ENCODE data around the gene HOXB4.

The HOXB4 gene

DNA sequence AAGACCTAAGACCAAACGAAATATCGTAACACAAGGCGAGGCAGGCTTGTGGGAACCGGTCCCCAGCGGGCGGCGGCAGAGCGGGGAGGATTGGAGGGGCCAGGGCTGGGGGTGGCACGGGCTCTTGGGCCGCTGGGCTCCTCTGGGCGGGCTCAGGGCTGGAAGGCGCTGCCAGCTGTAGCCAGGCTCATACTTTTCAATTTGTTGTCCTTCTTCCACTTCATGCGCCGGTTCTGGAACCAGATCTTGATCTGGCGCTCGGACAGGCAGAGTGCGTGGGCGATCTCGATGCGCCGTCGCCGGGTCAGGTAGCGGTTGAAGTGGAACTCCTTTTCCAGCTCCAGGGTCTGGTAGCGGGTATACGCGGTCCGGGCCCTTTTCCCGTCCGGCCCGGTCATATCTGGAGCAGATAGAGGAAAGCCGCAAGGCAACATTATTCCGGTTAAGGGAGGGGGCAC, 13.9 kb upstream of the HOXB4 start:
- Histone ChIP-seq H3K4me1 (ENCODE audit: control insufficient read depth in 1 of 2, insufficient read depth in 2 of 2, low read length in 2 of 2) (peaks cover 15 to 42% of the 10 kb centered on the region in 2 donors), H3K27me3 (ENCODE audit: low read depth, low read length) (peaks cover 10% of the 10 kb centered on the region), H3K4me3 (ENCODE audit: low read depth in 1 of 2, low read length in 2 of 2) (peak overlapping the region; percentile 59 to 76), H3K36me3 (ENCODE audit: control insufficient read depth in 1 of 2, insufficient read depth in 2 of 2, low read length in 2 of 2) (no peaks in the 10 kb centered on the region), H3K27ac (ENCODE audit: low read length) (peak overlapping the region; percentile 89), H3K9me3 (ENCODE audit: control insufficient read depth in 1 of 2, low read length in 2 of 2) (no peaks in the 10 kb centered on the region)

- H3K9me3 ChIP-seq (ENCODE audit: control insufficient read depth in 1 of 2, low read length in 2 of 2) = no peaks in the 10 kb centered on the region
- H3K27me3 ChIP-seq (ENCODE audit: low read depth, low read length) = peaks cover 14% of the 10 kb centered on the region
- H3K4me3 ChIP-seq (ENCODE audit: low read depth in 1 of 2, low read length in 2 of 2) = peak overlapping the region; percentile 59 to 79
- H3K36me3 ChIP-seq (ENCODE audit: control insufficient read depth in 1 of 2, insufficient read depth in 2 of 2, low read length in 2 of 2) = no peaks in the 10 kb centered on the region
- H3K4me1 ChIP-seq (ENCODE audit: control insufficient read depth in 1 of 2, insufficient read depth in 2 of 2, low read length in 2 of 2) = peaks cover 15 to 43% of the 10 kb centered on the region in 2 donors
- H3K27ac ChIP-seq (ENCODE audit: low read length) = peak overlapping the region; percentile 89
Observed at GRCh38 chr17:48591255-48592056, 13.3 kb upstream of the HOXB4 start.

DNA sequence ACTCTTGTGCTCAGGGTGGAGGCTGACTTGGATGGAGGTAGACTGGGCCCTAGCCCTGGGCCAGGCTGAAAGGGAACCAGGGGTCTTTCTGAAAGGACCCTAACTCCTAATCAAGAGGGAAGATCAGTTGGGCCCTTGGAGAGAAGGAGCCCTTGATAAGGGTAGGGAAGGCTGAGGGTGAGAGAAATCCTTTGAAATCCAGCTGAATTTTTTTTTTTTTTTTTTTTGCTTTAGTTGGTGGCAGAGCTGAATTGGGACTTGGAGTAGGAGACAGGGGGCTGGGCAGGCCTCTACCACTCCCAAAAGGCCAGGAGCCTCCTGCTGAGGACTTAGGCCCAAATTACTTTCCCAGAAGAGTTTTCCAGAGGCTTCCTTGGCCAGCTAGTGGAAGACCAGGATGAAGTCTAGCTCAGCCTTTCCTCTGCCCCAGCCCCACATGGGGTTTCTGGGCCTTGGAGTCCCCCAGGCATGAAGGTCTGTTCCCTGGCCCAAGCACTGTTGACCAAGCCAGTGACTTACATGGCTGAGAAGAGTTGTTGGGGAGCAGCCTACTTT, 12.5 kb upstream of the HOXB4 start:
- Histone ChIP-seq H3K27me3 (ENCODE audit: low read depth, low read length) (peaks cover 14% of the 10 kb centered on the region), H3K36me3 (ENCODE audit: control insufficient read depth in 1 of 2, insufficient read depth in 2 of 2, low read length in 2 of 2) (no peaks in the 10 kb centered on the region), H3K9me3 (ENCODE audit: control insufficient read depth in 1 of 2, low read length in 2 of 2) (no peaks in the 10 kb centered on the region), H3K4me3 (ENCODE audit: low read depth in 1 of 2, low read length in 2 of 2) (peak overlapping the region; percentile 79 to 88), H3K4me1 (ENCODE audit: control insufficient read depth in 1 of 2, insufficient read depth in 2 of 2, low read length in 2 of 2) (peaks cover 15 to 35% of the 10 kb centered on the region in 2 donors), H3K27ac (ENCODE audit: low read length) (peak overlapping the region; percentile 89)

GRCh38 chr17:48589831-48590606, 11.9 kb upstream of the HOXB4 start, which contains the start of gene HOXB3:
Gene HOXB3 (minus strand): TSS chr17:48590241. CDS start chr17:48552474, 37,767 bp downstream.
- Histone ChIP-seq H3K27ac (ENCODE audit: low read length) (peak within 1 kb of the TSS; percentile 89), H3K4me1 (ENCODE audit: control insufficient read depth in 1 of 2, insufficient read depth in 2 of 2, low read length in 2 of 2) (peaks cover 11 to 29% of the 10 kb centered on the region in 2 donors), H3K9me3 (ENCODE audit: control insufficient read depth in 1 of 2, low read length in 2 of 2) (no peaks in the 10 kb centered on the region), H3K36me3 (ENCODE audit: control insufficient read depth in 1 of 2, insufficient read depth in 2 of 2, low read length in 2 of 2) (no peaks in the 10 kb centered on the region), H3K4me3 (ENCODE audit: low read depth in 1 of 2, low read length in 2 of 2) (peak within 1 kb of the TSS; percentile 79 to 88), H3K27me3 (ENCODE audit: low read depth, low read length) (peaks cover 14% of the 10 kb centered on the region)

GRCh38 chr17:48589060-48589830, 11.1 kb upstream of the HOXB4 start:
- Histone ChIP-seq H3K27me3 (ENCODE audit: low read depth, low read length) (peaks cover 9% of the 10 kb centered on the region), H3K36me3 (ENCODE audit: control insufficient read depth in 1 of 2, insufficient read depth in 2 of 2, low read length in 2 of 2) (no peaks in the 10 kb centered on the region), H3K27ac (ENCODE audit: low read length) (peak overlapping the region; percentile 89), H3K9me3 (ENCODE audit: control insufficient read depth in 1 of 2, low read length in 2 of 2) (no peaks in the 10 kb centered on the region), H3K4me1 (ENCODE audit: control insufficient read depth in 1 of 2, insufficient read depth in 2 of 2, low read length in 2 of 2) (peaks cover 7 to 23% of the 10 kb centered on the region in 2 donors), H3K4me3 (ENCODE audit: low read depth in 1 of 2, low read length in 2 of 2) (peak overlapping the region; percentile 79 to 88)

GRCh38 chr17:48588528-48588927, 10.4 kb upstream of the HOXB4 start:
- Histone ChIP-seq H3K9me3 (ENCODE audit: control insufficient read depth in 1 of 2, low read length in 2 of 2) (no peaks in the 10 kb centered on the region), H3K27ac (ENCODE audit: low read length) (peak overlapping the region; percentile 89), H3K36me3 (ENCODE audit: control insufficient read depth in 1 of 2, insufficient read depth in 2 of 2, low read length in 2 of 2) (no peaks in the 10 kb centered on the region), H3K27me3 (ENCODE audit: low read depth, low read length) (peaks cover 9% of the 10 kb centered on the region), H3K4me1 (ENCODE audit: control insufficient read depth in 1 of 2, insufficient read depth in 2 of 2, low read length in 2 of 2) (peaks cover 6 to 29% of the 10 kb centered on the region in 2 donors), H3K4me3 (ENCODE audit: low read depth in 1 of 2, low read length in 2 of 2) (peak overlapping the region; percentile 79 to 88)

- Histone ChIP-seq H3K27me3 (ENCODE audit: low read depth, low read length) (peaks cover 12% of the 10 kb centered on the region), H3K27ac (ENCODE audit: low read length) (peak overlapping the region; percentile 89), H3K9me3 (ENCODE audit: control insufficient read depth in 1 of 2, low read length in 2 of 2) (no peaks in the 10 kb centered on the region), H3K4me3 (ENCODE audit: low read depth in 1 of 2, low read length in 2 of 2) (peak overlapping the region; percentile 79 to 88), H3K4me1 (ENCODE audit: control insufficient read depth in 1 of 2, insufficient read depth in 2 of 2, low read length in 2 of 2) (peaks cover 10 to 34% of the 10 kb centered on the region in 2 donors), H3K36me3 (ENCODE audit: control insufficient read depth in 1 of 2, insufficient read depth in 2 of 2, low read length in 2 of 2) (no peaks in the 10 kb centered on the region)
Observed at GRCh38 chr17:48588074-48588415, 9.9 kb upstream of the HOXB4 start.

GRCh38 chr17:48587276-48588073, 9.3 kb upstream of the HOXB4 start:
- H3K4me3 ChIP-seq (ENCODE audit: low read depth in 1 of 2, low read length in 2 of 2) = peak overlapping the region; percentile 79 to 88
- H3K36me3 ChIP-seq (ENCODE audit: control insufficient read depth in 1 of 2, insufficient read depth in 2 of 2, low read length in 2 of 2) = no peaks in the 10 kb centered on the region
- no peaks in the 10 kb centered on the region for H3K9me3 ChIP-seq (ENCODE audit: control insufficient read depth in 1 of 2, low read length in 2 of 2)
- H3K27ac ChIP-seq (ENCODE audit: low read length) = peak overlapping the region; percentile 89
- H3K27me3 ChIP-seq (ENCODE audit: low read depth, low read length) = peaks cover 14% of the 10 kb centered on the region
- H3K4me1 ChIP-seq (ENCODE audit: control insufficient read depth in 1 of 2, insufficient read depth in 2 of 2, low read length in 2 of 2) = peaks cover 10 to 40% of the 10 kb centered on the region in 2 donors

DNA sequence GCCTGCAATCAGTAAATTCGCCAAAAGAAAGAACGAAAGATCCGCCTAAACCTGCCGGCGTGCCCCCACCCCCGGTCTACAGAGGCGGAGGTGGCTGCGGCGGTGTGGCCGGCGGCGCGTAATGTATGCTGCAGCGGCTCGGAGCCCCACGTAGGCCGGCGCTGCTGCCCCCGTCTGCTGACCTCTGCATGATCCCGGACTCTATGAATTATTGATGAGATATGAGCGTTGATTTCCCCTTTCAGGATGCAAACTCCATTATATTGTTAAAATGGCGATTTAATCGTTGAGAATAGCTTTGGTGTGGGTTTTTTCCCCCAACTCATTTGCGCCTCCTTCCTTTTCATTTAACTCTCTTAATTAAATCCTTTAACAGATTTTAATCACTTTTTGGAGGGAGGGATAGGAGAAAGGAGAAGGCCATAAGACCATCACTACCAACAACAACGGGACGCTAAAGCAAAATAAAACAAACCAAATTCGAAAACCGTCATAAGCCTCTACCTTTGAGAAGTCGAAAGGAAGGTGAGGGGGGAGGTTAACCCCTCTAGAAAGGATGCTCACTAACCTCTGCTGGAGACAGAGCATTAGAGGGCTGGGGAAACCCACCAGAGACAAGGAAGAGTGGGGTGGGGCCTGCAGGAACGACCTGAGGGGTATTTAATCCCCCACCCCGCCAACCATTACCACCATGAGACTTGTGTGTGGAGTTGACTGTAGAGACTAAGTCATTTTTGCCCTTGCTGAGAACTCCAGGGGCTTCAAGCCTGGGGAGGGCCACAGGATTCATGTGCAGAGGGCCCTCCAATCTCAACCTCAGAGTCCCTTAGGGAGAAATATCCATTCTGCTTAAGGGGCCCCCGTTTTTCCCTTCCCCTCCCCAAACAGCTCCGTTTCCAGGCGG, 8.5 kb upstream of the HOXB4 start:
- peaks cover 10 to 39% of the 10 kb centered on the region in 2 donors for H3K4me1 ChIP-seq (ENCODE audit: control insufficient read depth in 1 of 2, insufficient read depth in 2 of 2, low read length in 2 of 2)
- H3K27me3 ChIP-seq (ENCODE audit: low read depth, low read length) = peaks cover 18% of the 10 kb centered on the region
- no peaks in the 10 kb centered on the region for H3K9me3 ChIP-seq (ENCODE audit: control insufficient read depth in 1 of 2, low read length in 2 of 2)
- H3K4me3 ChIP-seq (ENCODE audit: low read depth in 1 of 2, low read length in 2 of 2) = peak overlapping the region; percentile 79 to 88
- no peaks in the 10 kb centered on the region for H3K36me3 ChIP-seq (ENCODE audit: control insufficient read depth in 1 of 2, insufficient read depth in 2 of 2, low read length in 2 of 2)
- H3K27ac ChIP-seq (ENCODE audit: low read length) = peak overlapping the region; percentile 89
